Lower leg skin (tissue), 4 donors: ENCODE results near the gene ADAM19. TPM values are rescaled to one million over a fixed set of nuclear protein-coding genes. Genes with fewer than 3 reads are reported as not detected.

Source experiments
- DNase-seq, 2 donors: peaks; one replicate each; pipeline ENCODE4 v3.0.0-alpha.2; 2019; ENCODE audit warnings: low spot score in 2 of 2
- H3K4me3 ChIP-seq: fragments of 200-600 bp; sonication (generic); 2 replicates; pipeline ENCODE4 v1.5.1; 2017; ENCODE audit warnings: mild to moderate bottlenecking, low read depth; ENCODE audit not compliant: poor library complexity, severe bottlenecking
- POLR2A ChIP-seq, 2 donors: fragments of 450-650 bp; IDR thresholded peaks; one replicate each; pipeline ENCODE4 v1.6.1; 2016 to 2017; ENCODE audit warnings: antibody characterized with exemption in 2 of 2, mild to moderate bottlenecking in 1 of 2, moderate library complexity in 1 of 2
- WGBS, 2 donors: methylation state at CpG; one replicate each; pipeline ENCODE4 v1.1.5; 2018; 5-methylcytosine and 5-hydroxymethylcytosine counted together
- intact Hi-C: fragments of 100-400 bp; cut with DNase I; formaldehyde crosslinking; loops from one replicate; pipeline ENCODE4 v1.15.0; 2023; ENCODE audit warnings: low total_unique reads
- total RNA-seq, 4 donors: library from RNA; depleted of rRNA; stranded (reverse); fragments of >200 nt; gene quantifications; one replicate each; pipeline ENCODE4 v1.1.0, GENCODE V29; 2016
- TF ChIP-seq, protein P1 (sequence below), 3 donors: fragments of 450-650 bp; IDR thresholded peaks; one replicate each; pipeline ENCODE4 v1.5.1; 2016; ENCODE audit warnings: antibody characterized with exemption in 3 of 3, mild to moderate bottlenecking in 3 of 3, moderate library complexity in 2 of 3

ADAM19 gene, protein sequence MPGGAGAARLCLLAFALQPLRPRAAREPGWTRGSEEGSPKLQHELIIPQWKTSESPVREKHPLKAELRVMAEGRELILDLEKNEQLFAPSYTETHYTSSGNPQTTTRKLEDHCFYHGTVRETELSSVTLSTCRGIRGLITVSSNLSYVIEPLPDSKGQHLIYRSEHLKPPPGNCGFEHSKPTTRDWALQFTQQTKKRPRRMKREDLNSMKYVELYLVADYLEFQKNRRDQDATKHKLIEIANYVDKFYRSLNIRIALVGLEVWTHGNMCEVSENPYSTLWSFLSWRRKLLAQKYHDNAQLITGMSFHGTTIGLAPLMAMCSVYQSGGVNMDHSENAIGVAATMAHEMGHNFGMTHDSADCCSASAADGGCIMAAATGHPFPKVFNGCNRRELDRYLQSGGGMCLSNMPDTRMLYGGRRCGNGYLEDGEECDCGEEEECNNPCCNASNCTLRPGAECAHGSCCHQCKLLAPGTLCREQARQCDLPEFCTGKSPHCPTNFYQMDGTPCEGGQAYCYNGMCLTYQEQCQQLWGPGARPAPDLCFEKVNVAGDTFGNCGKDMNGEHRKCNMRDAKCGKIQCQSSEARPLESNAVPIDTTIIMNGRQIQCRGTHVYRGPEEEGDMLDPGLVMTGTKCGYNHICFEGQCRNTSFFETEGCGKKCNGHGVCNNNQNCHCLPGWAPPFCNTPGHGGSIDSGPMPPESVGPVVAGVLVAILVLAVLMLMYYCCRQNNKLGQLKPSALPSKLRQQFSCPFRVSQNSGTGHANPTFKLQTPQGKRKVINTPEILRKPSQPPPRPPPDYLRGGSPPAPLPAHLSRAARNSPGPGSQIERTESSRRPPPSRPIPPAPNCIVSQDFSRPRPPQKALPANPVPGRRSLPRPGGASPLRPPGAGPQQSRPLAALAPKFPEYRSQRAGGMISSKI
- total RNA-seq, result 1 to 10 TPM in 2 of 4 donors, under 1 TPM in 2; 0.68 to 1.7 (median 1.0) TPM

DNA sequence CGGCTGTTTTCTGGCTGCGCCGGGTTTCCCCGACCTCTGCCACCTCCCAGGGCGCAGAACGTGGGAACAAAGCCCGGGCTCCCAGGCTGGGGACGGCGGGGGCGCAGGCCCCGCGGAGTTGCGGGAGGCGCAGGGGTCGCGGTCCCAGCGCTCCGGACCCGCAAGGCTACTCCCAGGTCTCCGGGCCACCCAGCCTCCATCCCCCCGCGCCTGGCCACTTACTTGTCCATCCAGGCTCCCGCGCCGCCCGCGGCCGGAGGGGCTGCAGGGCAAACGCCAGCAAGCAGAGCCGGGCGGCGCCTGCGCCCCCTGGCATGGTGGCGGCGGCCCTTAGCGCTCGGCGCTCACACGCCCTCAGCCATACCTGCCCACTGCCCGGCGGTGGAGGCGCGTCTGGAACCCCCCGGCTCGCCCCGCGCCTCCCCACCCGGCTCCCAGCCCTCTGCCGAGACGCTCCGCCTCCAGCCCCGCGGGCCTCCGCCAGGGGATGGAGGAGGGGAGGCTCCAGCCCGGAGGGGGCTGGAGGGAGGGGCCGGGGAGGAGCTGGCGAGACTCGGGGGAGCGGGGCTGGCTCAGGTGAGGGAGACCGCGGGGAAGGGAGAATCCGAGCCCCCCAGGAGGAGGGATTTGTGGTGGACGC, at the start of gene ADAM19:
Gene ADAM19, minus strand, starts transcription at position 395 of the 640 bp plus-strand sequence. Its CDS starts 79 bp downstream, at position 316.
- TF ChIP-seq POLR2A (IDR thresholded peaks at IDR 0.05), result no peak
- TF ChIP-seq, protein P1, sequence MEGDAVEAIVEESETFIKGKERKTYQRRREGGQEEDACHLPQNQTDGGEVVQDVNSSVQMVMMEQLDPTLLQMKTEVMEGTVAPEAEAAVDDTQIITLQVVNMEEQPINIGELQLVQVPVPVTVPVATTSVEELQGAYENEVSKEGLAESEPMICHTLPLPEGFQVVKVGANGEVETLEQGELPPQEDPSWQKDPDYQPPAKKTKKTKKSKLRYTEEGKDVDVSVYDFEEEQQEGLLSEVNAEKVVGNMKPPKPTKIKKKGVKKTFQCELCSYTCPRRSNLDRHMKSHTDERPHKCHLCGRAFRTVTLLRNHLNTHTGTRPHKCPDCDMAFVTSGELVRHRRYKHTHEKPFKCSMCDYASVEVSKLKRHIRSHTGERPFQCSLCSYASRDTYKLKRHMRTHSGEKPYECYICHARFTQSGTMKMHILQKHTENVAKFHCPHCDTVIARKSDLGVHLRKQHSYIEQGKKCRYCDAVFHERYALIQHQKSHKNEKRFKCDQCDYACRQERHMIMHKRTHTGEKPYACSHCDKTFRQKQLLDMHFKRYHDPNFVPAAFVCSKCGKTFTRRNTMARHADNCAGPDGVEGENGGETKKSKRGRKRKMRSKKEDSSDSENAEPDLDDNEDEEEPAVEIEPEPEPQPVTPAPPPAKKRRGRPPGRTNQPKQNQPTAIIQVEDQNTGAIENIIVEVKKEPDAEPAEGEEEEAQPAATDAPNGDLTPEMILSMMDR (IDR thresholded peaks at IDR 0.05), result no peak

DNA sequence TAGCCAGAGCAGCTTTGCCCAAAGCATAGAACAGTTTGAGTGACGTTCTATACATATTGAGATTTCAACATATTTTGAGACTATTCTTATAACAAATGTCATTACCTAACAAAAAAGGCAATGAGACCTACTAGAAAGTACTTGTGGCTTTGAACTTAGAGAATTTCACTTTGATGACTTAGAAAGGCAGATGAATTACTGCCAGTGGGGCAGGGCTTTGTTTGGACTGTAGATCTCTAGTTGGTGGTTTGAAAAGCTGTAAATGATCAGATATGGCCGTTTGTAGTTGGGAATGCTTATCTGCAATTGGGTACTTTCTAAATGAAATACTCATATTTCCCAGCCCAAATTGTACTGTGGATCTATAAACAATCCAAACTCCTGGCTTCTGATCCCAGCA, 48.6 kb upstream of the ADAM19 start:
- H3K4me3 ChIP-seq, result no peak overlapping the region
- DNase-seq, result no peak
- 28 to 40% methylated on average over 2 of the region's 2 CpGs for WGBS, 2 donors
- no peak for TF ChIP-seq POLR2A (IDR thresholded peaks at IDR 0.05)
- TF ChIP-seq, protein P1 (IDR thresholded peaks at IDR 0.05), result no peak
- intact Hi-C loops, result no loop called here

More for the DNA sequence above, at the start of gene ADAM19:
- DNase-seq, result peak in 1 of 2 donors; percentile 88
- 1 to 2% methylated on average over 34 to 43 of the region's 63 CpGs for WGBS, 2 donors
- intact Hi-C loops, result no loop called here
- H3K4me3 ChIP-seq, result peak within 1 kb of the TSS; percentile 34

DNA sequence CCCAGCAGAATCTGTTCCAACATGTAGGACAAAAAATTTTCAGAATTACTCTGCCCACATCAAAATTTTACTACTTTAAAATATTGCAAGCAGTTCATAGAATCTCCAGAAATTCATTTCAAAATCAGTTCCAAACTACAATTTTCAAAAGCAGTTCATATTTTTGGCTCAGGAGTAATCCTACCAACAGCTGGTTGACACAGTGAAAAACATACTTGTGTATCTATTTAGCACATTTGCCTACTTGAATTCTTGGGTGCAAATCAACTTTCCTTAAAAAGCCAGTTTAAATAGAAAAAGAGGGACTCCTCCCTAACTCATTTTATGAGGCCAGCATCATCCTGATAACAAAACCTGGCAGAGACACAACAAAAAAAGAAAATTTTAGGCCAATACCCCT, 45.2 kb upstream of the ADAM19 start:
- no peak overlapping the region for H3K4me3 ChIP-seq
- DNase-seq, result no peak
- TF ChIP-seq POLR2A (IDR thresholded peaks at IDR 0.05), result no peak
- TF ChIP-seq, protein P1 (IDR thresholded peaks at IDR 0.05), result no peak
- intact Hi-C loops, result no loop called here

DNA sequence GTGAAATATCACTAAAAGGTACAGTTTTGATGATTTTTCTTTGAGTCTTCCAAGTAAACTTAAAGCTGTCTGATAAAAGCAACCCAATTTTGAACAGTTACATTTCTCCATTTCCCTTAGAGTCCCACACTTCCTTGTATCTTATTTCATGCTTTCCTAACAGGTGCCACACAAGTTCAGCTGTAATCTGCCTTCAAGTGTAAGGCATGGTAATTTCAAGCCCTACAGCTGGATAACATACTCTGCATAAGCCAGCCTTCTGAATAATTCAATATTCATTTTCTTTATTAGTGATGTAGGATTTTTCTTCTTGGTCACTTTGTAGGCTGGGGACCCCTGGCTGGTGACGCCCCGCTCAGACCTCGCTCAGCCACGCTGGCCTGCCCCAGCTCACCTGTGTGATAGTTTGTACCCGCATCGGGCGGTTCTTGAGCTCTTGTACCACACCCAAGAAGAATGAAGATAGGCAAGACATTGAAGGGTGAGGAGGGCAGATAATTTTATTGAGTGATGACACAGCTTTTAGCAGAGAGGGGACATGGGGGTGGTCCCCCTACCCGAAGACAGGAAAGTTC, 42.7 kb upstream of the ADAM19 start:
- no peak overlapping the region for H3K4me3 ChIP-seq
- 96 to 98% methylated on average over 8 of the region's 8 CpGs for WGBS, 2 donors
- TF ChIP-seq, protein P1 (IDR thresholded peaks at IDR 0.05), result no peak
- TF ChIP-seq POLR2A (IDR thresholded peaks at IDR 0.05), result no peak
- intact Hi-C loops, result no loop called here
- no peak for DNase-seq

DNA sequence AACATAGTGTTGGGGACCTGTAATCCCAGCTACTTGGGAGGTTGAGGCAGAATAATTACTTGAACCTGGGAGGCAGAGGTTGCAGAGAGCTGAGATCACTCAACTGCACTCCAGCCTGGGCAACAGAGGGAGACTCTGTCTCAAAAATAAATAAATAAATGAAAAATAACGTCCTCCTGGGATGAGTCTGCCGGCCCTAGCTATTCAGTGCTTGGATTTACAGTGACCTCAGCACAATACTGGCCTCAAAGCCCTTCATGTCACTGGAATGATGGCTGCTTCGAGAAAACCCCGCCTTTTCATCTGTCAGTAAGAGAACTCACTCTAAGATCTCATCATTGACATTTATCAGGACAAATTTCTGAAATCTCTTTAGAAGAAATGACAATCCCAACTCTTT, 41.2 kb upstream of the ADAM19 start:
- DNase-seq, result no peak
- intact Hi-C loops, result no loop called here
- H3K4me3 ChIP-seq, result no peak overlapping the region
- WGBS, 2 donors, result 42 to 46% methylated on average over 4 of the region's 4 CpGs
- no peak for TF ChIP-seq POLR2A (IDR thresholded peaks at IDR 0.05)
- TF ChIP-seq, protein P1 (IDR thresholded peaks at IDR 0.05), result no peak
